Stomach (tissue), 4 donors: Measurements from ENCODE around the gene SLC2A14.

Source experiments
- EP300 ChIP-seq: sonication (generic); formaldehyde crosslinking; IDR thresholded peaks from one replicate; pipeline ENCODE4 v1.6.1; 2017; ENCODE audit warnings: antibody characterized with exemption
- POLR2A ChIP-seq, 4 donors: fragments of 450-650 bp; IDR thresholded peaks; one replicate each; pipeline ENCODE4 v1.6.1; 2016; ENCODE audit warnings: antibody characterized with exemption in 4 of 4, control low read depth in 2 of 4, mild to moderate bottlenecking in 1 of 4, moderate library complexity in 1 of 4
- POLR2AphosphoS5 ChIP-seq, 3 donors: sonication (generic); formaldehyde crosslinking; IDR thresholded peaks; one replicate each; pipeline ENCODE4 v1.6.1; 2016; ENCODE audit warnings: antibody characterized with exemption in 3 of 3
- TF ChIP-seq, protein P1 (sequence below), 7 experiments: fragments of 450-650 bp in 4 of 7; fragments of 200-600 bp in 3 of 7; sonication (generic) in 3 of 7; IDR thresholded peaks; one replicate each; pipeline ENCODE4 v1.5.1; 2016 to 2019; ENCODE audit warnings: antibody characterized with exemption in 7 of 7, control low read depth in 2 of 7, mild to moderate bottlenecking in 1 of 7

DNA sequence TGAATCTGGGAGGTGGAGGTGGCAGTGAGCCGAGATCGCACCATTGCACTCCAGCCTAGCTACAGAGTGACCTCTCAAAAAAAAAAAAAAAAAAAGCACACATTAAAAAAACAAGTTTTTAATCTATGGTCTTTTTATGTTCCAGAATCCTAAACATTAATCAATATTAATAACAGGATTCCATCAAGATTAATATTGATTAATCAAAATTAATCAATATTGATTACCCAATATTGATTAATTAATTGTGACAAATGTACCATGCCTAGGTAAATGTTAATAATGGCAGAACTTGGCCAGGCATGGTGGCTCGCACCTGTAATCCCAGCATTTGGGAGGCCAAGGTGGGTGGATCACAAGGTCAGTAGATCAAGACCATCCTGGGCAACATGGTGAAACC, 91.4 kb downstream of the SLC2A14 start:
- no peak for TF ChIP-seq EP300
- TF ChIP-seq, protein P1, sequence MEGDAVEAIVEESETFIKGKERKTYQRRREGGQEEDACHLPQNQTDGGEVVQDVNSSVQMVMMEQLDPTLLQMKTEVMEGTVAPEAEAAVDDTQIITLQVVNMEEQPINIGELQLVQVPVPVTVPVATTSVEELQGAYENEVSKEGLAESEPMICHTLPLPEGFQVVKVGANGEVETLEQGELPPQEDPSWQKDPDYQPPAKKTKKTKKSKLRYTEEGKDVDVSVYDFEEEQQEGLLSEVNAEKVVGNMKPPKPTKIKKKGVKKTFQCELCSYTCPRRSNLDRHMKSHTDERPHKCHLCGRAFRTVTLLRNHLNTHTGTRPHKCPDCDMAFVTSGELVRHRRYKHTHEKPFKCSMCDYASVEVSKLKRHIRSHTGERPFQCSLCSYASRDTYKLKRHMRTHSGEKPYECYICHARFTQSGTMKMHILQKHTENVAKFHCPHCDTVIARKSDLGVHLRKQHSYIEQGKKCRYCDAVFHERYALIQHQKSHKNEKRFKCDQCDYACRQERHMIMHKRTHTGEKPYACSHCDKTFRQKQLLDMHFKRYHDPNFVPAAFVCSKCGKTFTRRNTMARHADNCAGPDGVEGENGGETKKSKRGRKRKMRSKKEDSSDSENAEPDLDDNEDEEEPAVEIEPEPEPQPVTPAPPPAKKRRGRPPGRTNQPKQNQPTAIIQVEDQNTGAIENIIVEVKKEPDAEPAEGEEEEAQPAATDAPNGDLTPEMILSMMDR (IDR thresholded peaks at IDR 0.05): no peak
- TF ChIP-seq POLR2A (IDR thresholded peaks at IDR 0.05): no peak
- TF ChIP-seq POLR2AphosphoS5 (IDR thresholded peaks at IDR 0.05): no peak
